OCI-LY1 (cell line): ENCODE data around the gene FBXL17.

Experiments
- CTCF ChIP-seq: fragments of 200-600 bp; sonication (generic), shearing (Covaris generic); IDR thresholded peaks from 2 replicates; pipeline ENCODE4 v1.5.1; 2017; ENCODE audit warnings: mild to moderate bottlenecking, antibody characterized with exemption, low read length, moderate library complexity, mixed read lengths
- EZH2 ChIP-seq: fragments of 200-600 bp; sonication (generic), shearing (Covaris generic); IDR thresholded peaks from 2 replicates; pipeline ENCODE4 v1.8.0; 2017; ENCODE audit warnings: borderline replicate concordance, mixed run types, mild to moderate bottlenecking, antibody characterized with exemption, low read length, moderate library complexity, mixed read lengths

GRCh38 chr5:108369167-108369566 is 12.7 kb downstream of the FBXL17 start:
- TF ChIP-seq CTCF (no peak), EZH2 (no peak)
